Renal cortical epithelial cell (primary cell): Measurements from ENCODE around the gene KLF2. TPM values are rescaled to one million over a fixed set of nuclear protein-coding genes. Genes with fewer than 3 reads are reported as not detected.

Source experiments
- DNase-seq: peaks from one replicate; pipeline ENCODE4 v3.0.0-alpha.2; 2011; ENCODE audit warnings: low read depth
- total RNA-seq: library from RNA; depleted of rRNA; stranded (reverse); fragments of >200 nt; gene quantifications from 2 replicates; pipeline ENCODE4 v1.2.3, GENCODE V29; 2014

Gene KLF2
- total RNA-seq, 1 donor from 2014 or later = 0.45 TPM

DNA sequence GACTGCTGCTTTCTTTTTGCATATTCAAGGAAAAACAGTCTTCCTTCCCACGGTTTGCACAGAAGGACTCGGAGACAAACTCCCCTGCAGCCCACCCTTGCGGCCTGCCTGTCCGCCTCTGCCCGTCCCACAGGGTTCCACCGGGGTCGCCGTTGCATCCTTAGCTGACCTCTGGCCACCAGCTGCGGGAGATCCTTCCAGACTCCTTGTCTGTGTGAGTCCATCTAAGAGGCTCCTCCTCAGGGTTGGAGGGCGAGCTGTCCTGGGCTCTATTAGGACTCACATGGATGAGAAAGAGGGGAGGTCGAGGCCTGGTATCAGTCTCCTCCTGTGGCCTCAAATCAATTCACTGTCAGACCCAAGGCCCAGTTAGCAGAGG is 39.2 kb downstream of the KLF2 start:
- no peak for DNase-seq

DNA sequence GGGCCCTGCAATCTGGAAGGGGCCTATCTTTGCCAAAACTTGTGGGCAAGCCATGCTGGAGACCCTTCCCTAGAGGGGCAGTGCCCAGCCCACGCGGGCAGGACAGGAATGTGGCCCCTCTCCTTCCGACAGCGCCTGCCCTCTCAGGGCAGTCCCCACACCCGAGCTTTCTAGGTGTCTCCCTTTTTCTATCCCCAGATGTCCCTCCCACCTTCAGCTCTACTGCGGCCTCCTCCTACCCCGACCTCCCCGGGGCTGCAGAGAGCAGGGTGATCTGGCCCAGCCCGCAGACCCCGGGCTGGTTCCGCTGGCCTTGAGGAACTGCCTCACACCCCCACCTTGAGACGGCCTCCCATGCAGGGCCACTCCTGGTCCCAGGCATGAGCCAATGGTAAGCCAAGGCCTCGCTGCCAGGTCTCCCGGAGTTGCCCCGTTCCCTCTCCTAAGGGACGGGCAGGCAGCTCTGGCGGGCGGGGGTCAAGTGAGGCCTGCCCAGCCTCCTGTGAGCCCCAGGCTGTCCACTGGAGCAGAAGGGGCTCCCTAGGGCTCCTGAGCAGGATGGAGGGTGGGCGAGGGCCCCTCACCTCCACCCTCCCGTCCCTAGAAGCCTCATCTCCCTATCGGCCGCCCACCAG is 39.7 kb downstream of the KLF2 start:
- no peak for DNase-seq

DNA sequence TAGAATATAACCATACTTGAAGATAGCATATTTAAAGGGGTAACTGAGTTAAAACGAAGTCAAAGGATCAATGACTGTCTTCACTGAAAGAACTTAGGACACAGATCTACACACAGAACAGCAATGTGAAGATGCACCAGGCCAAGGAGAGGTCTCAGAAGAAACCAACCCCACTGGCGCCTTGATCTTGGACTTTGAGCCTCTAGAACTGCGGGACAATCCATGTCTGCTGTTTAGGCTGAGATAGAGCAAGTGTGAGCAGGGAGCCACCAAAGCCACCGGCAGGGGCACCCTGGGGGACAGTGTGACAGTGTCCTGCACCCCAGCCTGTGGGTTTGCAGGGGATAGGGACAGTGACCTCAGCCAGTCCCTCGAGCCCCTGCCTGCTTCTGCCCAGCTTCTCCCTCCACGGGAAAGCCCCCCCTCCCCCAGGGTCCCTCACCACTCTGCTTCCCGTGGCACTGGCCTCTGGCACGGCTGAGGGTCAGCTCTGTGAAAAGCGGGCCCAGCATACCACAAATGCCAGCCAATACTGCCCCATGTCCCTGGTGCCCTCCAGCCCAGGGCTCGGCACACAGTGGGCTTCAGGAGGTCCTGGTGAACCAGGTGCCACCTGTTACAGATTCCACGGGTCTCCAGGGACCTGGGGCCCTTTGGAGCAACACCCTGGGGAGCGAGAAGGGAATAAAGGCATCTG is 40.8 kb downstream of the KLF2 start:
- no peak for DNase-seq

- no peak for DNase-seq
These were observed 41.4 kb downstream of the KLF2 start for GRCh38 chr19:16366056-16366432.

DNA sequence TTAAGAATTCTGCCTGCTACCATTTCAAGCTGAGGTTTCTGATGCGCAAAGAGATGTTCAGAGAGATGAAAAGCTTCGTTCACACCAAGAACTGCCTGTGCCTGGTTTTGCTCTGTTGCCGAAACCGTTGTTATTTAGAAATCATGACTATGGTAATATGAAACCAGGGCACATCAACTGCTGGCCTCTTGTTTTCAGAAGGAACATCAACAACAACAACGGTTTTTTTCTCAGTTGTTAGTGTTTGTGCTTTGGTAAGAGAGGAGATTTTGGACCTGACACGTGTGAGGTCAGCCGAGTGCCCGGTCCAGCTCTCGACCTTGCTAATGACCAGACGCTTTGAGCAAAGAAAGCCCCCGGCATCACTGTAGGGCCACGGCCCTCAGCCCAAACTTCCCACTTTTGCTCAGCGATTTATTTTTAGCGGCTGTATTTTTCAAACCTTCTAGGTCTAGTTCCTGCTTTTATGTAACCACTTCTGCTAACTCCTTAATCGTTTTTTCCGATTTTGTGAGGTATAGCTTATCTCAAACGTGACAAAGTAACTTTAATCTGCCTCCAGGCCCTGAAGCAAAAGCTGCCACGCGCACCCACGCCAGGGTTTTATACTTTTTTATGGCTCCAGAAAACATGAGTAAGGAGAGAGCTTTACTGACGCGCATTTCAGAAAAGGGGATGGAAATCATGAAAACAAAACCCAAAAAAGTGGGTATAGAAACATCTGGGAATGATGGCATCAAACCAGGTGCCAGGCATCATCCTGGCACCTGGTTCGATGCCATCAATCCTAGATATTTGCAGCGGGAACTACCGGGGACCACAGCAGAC is 42.0 kb downstream of the KLF2 start:
- DNase-seq = no peak

DNA sequence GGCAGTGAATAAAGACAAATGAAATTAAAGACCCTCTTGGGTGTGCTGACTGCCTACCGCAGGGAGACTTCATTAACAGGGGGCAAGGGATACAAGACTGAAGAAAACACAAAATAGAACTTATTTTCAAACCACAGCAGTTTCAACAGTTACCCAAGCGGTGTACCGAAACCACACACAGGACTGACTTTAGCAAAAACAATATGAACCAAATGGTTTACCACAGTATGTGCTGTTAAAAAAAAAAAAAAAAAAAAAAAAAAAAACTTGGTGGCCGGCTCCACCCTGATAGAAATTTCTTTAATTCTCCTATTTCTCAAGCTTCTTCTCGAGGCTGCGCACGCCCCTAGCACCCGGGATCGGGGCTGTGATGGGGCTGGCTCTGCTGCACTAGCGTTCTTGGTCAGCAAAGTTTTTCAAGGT is 42.6 kb downstream of the KLF2 start:
- no peak for DNase-seq

DNA sequence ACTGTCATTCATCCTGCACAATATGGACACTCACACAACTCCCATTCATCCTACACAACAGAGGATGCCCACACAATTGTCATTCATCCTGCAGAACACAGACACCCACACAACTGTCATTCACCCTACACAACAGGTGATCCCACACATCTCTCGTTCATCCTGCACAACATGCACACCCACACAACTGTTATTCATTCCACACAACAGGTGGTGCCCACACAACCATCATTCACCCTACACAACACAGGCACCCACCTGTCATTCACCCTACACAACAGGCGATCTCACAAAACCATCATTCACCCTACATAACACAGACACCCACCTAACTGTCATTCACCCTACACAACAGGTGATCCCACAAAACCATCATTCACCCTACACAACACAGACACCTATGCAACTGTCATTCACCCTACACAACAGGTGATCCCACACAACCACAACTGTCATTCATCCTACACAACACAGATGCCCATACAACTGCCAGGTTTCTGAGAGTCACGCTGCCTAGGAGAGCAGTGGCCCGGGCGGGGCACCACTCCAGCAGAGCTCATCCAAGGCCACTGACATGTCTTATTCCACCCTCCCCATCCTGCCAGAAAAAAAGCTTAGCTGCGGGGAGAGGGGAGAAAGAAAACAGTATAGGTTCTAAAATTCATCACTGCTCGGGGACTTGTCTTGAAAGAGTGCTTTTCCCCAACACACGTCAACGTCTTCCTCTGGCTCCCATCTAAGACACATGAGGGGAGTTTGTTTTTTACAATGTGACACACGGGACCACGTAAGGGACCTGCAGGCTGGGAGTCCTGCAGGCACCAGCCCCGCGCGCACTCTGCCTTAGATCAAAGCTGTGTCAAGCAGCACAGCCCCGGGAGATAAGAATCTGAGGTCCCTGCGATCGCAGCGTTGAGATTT is 44.0 kb downstream of the KLF2 start:
- no peak for DNase-seq

DNA sequence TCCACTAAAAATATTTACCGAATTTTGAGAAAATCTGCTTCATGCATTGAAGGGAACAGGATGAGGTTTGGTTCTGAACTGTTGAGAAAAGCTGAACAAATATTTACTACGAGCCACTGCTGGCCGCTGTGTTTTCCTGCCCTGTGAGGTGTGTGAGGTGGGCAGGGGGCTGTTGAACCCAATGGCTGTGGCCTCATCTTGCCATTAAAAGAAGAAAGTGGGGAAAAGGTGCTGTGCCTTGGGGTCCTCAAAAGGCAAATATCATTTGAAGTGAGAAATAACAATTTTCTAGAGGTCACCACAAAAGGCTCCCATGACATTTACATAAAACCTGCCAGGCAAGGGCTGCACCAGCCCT is 44.7 kb downstream of the KLF2 start:
- DNase-seq = no peak

- no peak for DNase-seq
These were observed 45.3 kb downstream of the KLF2 start for GRCh38 chr19:16369664-16370576.

- no peak for DNase-seq
These were observed 46.2 kb downstream of the KLF2 start for GRCh38 chr19:16370641-16371391.

- no peak for DNase-seq
These were observed 46.9 kb downstream of the KLF2 start for GRCh38 chr19:16371540-16371986.

DNA sequence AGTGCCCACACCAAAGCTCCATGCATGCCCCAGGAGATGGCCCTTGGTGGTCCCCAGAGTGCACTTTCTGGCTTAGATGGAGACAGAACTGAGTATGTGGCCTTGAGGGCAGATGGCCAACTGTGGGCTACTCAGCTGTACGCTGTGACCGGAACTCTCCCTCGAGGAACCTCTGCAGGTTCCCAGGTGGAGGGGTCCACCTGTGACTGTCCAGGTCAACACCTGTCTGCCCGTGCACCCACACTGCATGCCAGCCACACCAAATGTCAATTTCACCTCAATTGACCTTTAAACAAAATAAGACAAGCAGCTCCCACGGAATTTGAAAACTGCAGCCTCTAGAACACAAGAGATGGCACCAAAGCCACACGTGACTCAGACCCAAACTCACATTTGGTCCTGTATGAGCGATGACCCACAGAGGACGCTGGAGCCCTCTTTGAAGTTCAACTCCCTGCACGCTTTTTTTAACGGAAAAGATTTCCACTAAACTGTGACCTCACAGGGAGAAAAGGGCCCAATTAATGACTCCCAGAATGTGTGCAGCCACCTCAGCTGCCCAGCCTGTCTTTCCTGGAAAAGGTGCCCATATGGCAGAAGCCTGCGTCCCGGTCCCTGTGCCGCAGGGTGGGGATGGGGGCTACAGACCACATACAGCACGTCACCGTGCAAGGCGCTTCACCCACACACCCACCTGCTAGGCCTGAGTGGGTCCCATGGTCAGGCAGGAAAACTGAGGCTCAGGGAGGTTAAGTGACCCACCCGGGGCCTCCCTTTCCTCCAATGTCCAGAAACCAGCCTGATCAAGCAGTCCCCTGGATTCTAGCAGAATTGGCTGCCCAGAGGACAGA is 47.7 kb downstream of the KLF2 start:
- no peak for DNase-seq

DNA sequence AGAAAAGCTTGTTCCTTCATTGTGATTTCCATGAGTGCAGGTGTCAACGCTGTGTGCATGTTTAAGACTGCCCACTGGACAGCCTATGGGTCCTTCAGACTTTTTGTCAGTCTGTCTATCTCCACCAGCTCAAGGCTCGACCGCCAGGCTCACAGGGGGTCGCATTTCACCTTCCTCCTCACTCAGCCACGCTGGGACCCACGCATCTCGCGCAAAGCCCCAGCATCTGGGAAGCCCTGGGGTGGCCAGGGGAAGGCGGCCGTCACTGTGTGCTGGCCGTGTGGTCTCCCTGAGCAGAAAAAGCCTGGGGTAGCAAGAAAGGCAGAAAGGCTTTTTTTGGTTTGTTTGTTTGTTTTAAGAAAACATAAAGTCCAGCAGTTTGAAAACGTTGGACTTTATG is 48.5 kb downstream of the KLF2 start:
- no peak for DNase-seq

- peak; percentile 47 for DNase-seq
These were observed 48.9 kb downstream of the KLF2 start for GRCh38 chr19:16373532-16373931.

DNA sequence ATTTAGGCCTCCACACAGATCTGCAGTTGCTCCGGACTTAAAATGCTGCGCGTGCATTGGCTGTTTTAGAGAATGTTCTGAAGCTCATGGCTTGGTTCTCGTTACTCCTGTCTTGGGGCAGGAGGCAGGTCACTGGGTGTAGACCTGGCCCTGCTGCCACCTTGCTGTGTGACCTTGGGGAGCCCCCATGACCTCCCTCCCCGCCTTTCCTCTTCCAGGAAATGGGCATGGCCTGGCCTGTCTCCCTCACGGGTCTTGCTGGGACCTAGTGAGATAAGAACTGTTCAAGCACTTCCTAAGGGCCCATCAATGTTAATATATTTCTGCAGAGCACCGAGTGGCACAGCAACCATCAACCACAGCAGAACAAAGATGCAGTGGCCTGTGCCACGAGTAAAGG is 49.4 kb downstream of the KLF2 start:
- no peak for DNase-seq

- no peak for DNase-seq
These were observed 49.8 kb downstream of the KLF2 start for GRCh38 chr19:16374436-16374835.

GRCh38 chr19:16375157-16375935 is 50.7 kb downstream of the KLF2 start:
- no peak for DNase-seq

DNA sequence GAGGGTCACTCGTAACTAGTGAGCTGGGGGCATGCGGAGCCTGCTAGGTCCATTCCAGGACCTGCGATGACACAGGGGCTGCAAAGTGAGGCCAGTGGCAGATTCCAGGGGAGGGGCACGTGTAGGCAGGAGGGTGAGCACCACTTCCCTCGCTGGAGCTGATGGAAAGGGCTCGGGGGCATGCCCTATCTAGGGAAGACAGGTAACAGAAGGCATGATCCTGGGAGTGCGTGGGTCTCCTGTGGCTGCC is 51.2 kb downstream of the KLF2 start:
- DNase-seq = no peak

DNA sequence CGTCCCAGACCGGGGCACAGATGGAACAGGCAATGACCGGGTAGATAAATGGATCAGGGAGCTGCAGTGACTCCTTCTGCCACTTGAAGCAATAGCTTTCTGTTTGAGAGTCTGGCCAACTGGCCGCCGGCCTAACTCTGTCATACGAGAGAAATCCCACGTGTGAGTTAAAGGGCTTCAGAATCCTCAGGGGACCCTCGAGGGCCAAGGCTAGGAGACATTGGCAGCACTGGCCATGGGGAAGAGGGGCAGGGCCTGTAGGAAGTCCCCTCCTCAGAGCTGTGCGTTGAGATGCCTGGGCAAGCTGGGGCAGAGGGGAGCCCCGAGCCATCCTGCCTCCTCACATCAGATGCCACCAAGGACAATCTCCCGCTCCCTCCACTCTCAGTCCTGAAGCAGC is 51.6 kb downstream of the KLF2 start:
- DNase-seq = no peak
